Measurements from ENCODE around the gene SAFB.

The SAFB gene

GRCh38 chr19:5666921-5667610 lies 44.2 kb downstream of the SAFB start:
- Histone ChIP-seq H3K9ac (no peak overlapping the region), H3K36me3 (ENCODE audit: control insufficient read depth, insufficient read depth, low read length) (no peaks in the 10 kb centered on the region), H3K9me3 (ENCODE audit: control insufficient read depth, low read length) (no peaks in the 10 kb centered on the region), H3K79me2 (peaks cover 3% of the 10 kb centered on the region), H3K4me3 (ENCODE audit: low read depth, low read length) (no peak overlapping the region), H3K4me2 (ENCODE audit: low read length) (no peak overlapping the region), H3K27ac (no peak overlapping the region), H3K27me3 (ENCODE audit: control insufficient read depth, insufficient read depth, low read length) (no peaks in the 10 kb centered on the region), H3K4me1 (no peaks in the 10 kb centered on the region), H2AFZ (no peak overlapping the region)
- TF ChIP-seq CTCF (IDR thresholded peaks at IDR 0.05), result no peak

- Histone ChIP-seq H3K4me3 (ENCODE audit: low read depth, low read length) (no peak overlapping the region), H3K4me1 (no peaks in the 10 kb centered on the region), H3K27me3 (ENCODE audit: control insufficient read depth, insufficient read depth, low read length) (no peaks in the 10 kb centered on the region), H2AFZ (no peak overlapping the region), H3K9ac (no peak overlapping the region), H3K79me2 (peaks cover 3% of the 10 kb centered on the region), H3K36me3 (ENCODE audit: control insufficient read depth, insufficient read depth, low read length) (no peaks in the 10 kb centered on the region), H3K9me3 (ENCODE audit: control insufficient read depth, low read length) (no peaks in the 10 kb centered on the region), H3K4me2 (ENCODE audit: low read length) (no peak overlapping the region), H3K27ac (no peak overlapping the region)
- no peak for TF ChIP-seq CTCF (IDR thresholded peaks at IDR 0.05)
These were observed 44.9 kb downstream of the SAFB start for GRCh38 chr19:5667751-5668271.

- no peak overlapping the region for H2AFZ ChIP-seq
- no peaks in the 10 kb centered on the region for H3K36me3 ChIP-seq (ENCODE audit: control insufficient read depth, insufficient read depth, low read length)
- no peaks in the 10 kb centered on the region for H3K4me1 ChIP-seq
- peaks cover 3% of the 10 kb centered on the region for H3K79me2 ChIP-seq
- no peaks in the 10 kb centered on the region for H3K27me3 ChIP-seq (ENCODE audit: control insufficient read depth, insufficient read depth, low read length)
- no peak overlapping the region for H3K4me2 ChIP-seq (ENCODE audit: low read length)
- H3K27ac ChIP-seq, result no peak overlapping the region
- no peaks in the 10 kb centered on the region for H3K9me3 ChIP-seq (ENCODE audit: control insufficient read depth, low read length)
- H3K4me3 ChIP-seq (ENCODE audit: low read depth, low read length), result no peak overlapping the region
- TF ChIP-seq CTCF (IDR thresholded peaks at IDR 0.05), result no peak
- H3K9ac ChIP-seq, result no peak overlapping the region
These were observed 46.3 kb downstream of the SAFB start for GRCh38 chr19:5669212-5669611.

- Histone ChIP-seq H3K9ac (no peak overlapping the region), H3K79me2 (no peaks in the 10 kb centered on the region), H3K4me3 (ENCODE audit: low read depth, low read length) (no peak overlapping the region), H2AFZ (no peak overlapping the region), H3K4me2 (ENCODE audit: low read length) (no peak overlapping the region), H3K27me3 (ENCODE audit: control insufficient read depth, insufficient read depth, low read length) (no peaks in the 10 kb centered on the region), H3K9me3 (ENCODE audit: control insufficient read depth, low read length) (no peaks in the 10 kb centered on the region), H3K27ac (no peak overlapping the region), H3K36me3 (ENCODE audit: control insufficient read depth, insufficient read depth, low read length) (no peaks in the 10 kb centered on the region), H3K4me1 (no peaks in the 10 kb centered on the region)
- TF ChIP-seq CTCF (IDR thresholded peaks at IDR 0.05), result no peak
These were observed 48.7 kb downstream of the SAFB start for GRCh38 chr19:5671600-5671999.
